ENCODE data around the gene DEGS2.

DNA sequence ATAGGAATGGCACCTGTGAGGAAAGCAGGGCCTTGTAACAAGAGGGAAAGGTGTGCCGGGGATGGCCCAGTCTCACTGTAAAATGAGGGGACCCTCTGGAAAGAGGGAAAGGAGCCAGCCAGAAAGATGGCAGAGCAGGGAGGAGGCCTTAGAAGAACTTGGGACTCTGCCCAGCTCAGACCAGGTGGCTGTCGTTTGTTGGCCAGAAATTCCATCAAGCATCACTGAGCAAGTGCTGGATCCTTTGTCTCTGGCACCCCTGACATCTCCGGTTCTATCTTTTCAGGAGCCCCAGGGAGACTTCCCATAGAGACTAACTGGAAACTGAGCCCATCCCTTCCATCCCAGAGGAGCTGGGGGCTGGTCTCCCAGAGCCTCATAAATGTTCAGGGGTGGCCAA, 43.3 kb downstream of the DEGS2 start:
- TF ChIP-seq, protein P1, sequence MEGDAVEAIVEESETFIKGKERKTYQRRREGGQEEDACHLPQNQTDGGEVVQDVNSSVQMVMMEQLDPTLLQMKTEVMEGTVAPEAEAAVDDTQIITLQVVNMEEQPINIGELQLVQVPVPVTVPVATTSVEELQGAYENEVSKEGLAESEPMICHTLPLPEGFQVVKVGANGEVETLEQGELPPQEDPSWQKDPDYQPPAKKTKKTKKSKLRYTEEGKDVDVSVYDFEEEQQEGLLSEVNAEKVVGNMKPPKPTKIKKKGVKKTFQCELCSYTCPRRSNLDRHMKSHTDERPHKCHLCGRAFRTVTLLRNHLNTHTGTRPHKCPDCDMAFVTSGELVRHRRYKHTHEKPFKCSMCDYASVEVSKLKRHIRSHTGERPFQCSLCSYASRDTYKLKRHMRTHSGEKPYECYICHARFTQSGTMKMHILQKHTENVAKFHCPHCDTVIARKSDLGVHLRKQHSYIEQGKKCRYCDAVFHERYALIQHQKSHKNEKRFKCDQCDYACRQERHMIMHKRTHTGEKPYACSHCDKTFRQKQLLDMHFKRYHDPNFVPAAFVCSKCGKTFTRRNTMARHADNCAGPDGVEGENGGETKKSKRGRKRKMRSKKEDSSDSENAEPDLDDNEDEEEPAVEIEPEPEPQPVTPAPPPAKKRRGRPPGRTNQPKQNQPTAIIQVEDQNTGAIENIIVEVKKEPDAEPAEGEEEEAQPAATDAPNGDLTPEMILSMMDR (IDR thresholded peaks at IDR 0.05) = no peak
- no peak for TF ChIP-seq POLR2AphosphoS5 (IDR thresholded peaks at IDR 0.05)
- TF ChIP-seq EP300 (IDR thresholded peaks at IDR 0.05) = no peak
- no peak for TF ChIP-seq POLR2A (IDR thresholded peaks at IDR 0.05)

Data from gastroesophageal sphincter (tissue), 3 donors.